Liver (tissue), 9 donors: ENCODE data around the gene COL26A1. TPM values are rescaled to one million over a fixed set of nuclear protein-coding genes. Genes with fewer than 3 reads are reported as not detected.

Experiments
- DNase-seq: peaks from one replicate; pipeline ENCODE4 v3.0.0-alpha.2; 2017; ENCODE audit warnings: low spot score
- H3K27ac ChIP-seq, 2 donors: one replicate each; pipeline ENCODE4 v1.7.0; 2013; ENCODE audit warnings: inconsistent platforms in 2 of 2, low read length in 2 of 2, control low read depth in 1 of 2, low read depth in 1 of 2, mild to moderate bottlenecking in 1 of 2
- H3K27me3 ChIP-seq, 4 donors: one replicate each; pipeline versions ENCODE4 v1.6.1 to v1.7.0; 2013; ENCODE audit warnings: low read length in 3 of 4, inconsistent platforms in 1 of 4, mild to moderate bottlenecking in 1 of 4, moderate library complexity in 1 of 4; ENCODE audit not compliant: control insufficient read depth in 4 of 4, insufficient read depth in 4 of 4
- H3K36me3 ChIP-seq, 4 donors: one replicate each; pipeline versions ENCODE4 v1.6.1 to v1.7.0; 2013; ENCODE audit warnings: low read length in 3 of 4, mild to moderate bottlenecking in 3 of 4, low read depth in 1 of 4, moderate library complexity in 1 of 4; ENCODE audit not compliant: control insufficient read depth in 4 of 4, insufficient read depth in 3 of 4
- H3K4me1 ChIP-seq, 4 donors: one replicate each; pipeline versions ENCODE4 v1.6.1 to v1.7.0; 2013; ENCODE audit warnings: low read length in 3 of 4, mild to moderate bottlenecking in 3 of 4, moderate library complexity in 1 of 4; ENCODE audit not compliant: control insufficient read depth in 4 of 4, insufficient read depth in 4 of 4
- H3K4me3 ChIP-seq, 3 donors: one replicate each; pipeline versions ENCODE4 v1.6.1 to v1.7.0; 2013; ENCODE audit warnings: low read length in 3 of 3, control low read depth in 1 of 3, low read depth in 1 of 3, mild to moderate bottlenecking in 1 of 3
- H3K9ac ChIP-seq, 2 donors: one replicate each; pipeline ENCODE4 v1.7.0; 2013; ENCODE audit warnings: low read length in 2 of 2, mild to moderate bottlenecking in 2 of 2, moderate library complexity in 2 of 2, control low read depth in 1 of 2, low read depth in 1 of 2
- H3K9me3 ChIP-seq, 4 donors: one replicate each; pipeline versions ENCODE4 v1.6.1 to v1.7.0; 2013; ENCODE audit warnings: low read length in 3 of 4; ENCODE audit not compliant: control insufficient read depth in 4 of 4
- EGR1 ChIP-seq, 2 donors: IDR thresholded peaks; 2 replicates each; pipeline ENCODE4 v1.6.1; 2016 to 2018; ENCODE audit warnings: antibody characterized with exemption in 2 of 2, low read depth in 2 of 2
- FOXA1 ChIP-seq: IDR thresholded peaks from 2 replicates; pipeline ENCODE4 v1.6.1; 2016; ENCODE audit warnings: antibody characterized with exemption
- FOXA2 ChIP-seq: IDR thresholded peaks from 2 replicates; pipeline ENCODE4 v1.6.1; 2016; ENCODE audit warnings: antibody characterized with exemption
- GABPA ChIP-seq, 2 donors: IDR thresholded peaks in 1 of 2; conservative IDR thresholded peaks in 1 of 2; 2 replicates each; pipeline ENCODE4 v1.6.1; 2016; ENCODE audit warnings: antibody characterized with exemption in 2 of 2, mild to moderate bottlenecking in 1 of 2, moderate library complexity in 1 of 2
- HNF4A ChIP-seq, 2 donors: conservative IDR thresholded peaks; 2 replicates each; pipeline ENCODE4 v1.6.1; 2016; ENCODE audit warnings: antibody characterized with exemption in 2 of 2, mild to moderate bottlenecking in 2 of 2
- HNF4G ChIP-seq: IDR thresholded peaks from 2 replicates; pipeline ENCODE4 v1.6.1; 2016; ENCODE audit warnings: antibody characterized with exemption
- JUND ChIP-seq, 2 donors: IDR thresholded peaks; 2 replicates each; pipeline ENCODE4 v1.6.1; 2016; ENCODE audit warnings: antibody characterized with exemption in 2 of 2
- NR2F2 ChIP-seq: IDR thresholded peaks from 2 replicates; pipeline ENCODE4 v1.6.1; 2016; ENCODE audit warnings: antibody characterized with exemption
- RAD21 ChIP-seq, 2 donors: IDR thresholded peaks; 2 replicates each; pipeline ENCODE4 v1.6.1; 2016; ENCODE audit warnings: antibody characterized with exemption in 2 of 2, mild to moderate bottlenecking in 2 of 2
- RXRA ChIP-seq, 2 donors: IDR thresholded peaks; 2 replicates each; pipeline ENCODE4 v1.6.1; 2017 to 2018; ENCODE audit warnings: antibody characterized with exemption in 2 of 2, mild to moderate bottlenecking in 1 of 2
- SP1 ChIP-seq: IDR thresholded peaks from 2 replicates; pipeline ENCODE4 v1.6.1; 2018; ENCODE audit warnings: antibody characterized with exemption, mild to moderate bottlenecking
- TAF1 ChIP-seq: conservative IDR thresholded peaks from 2 replicates; pipeline ENCODE4 v1.6.1; 2016; ENCODE audit warnings: antibody characterized with exemption, mild to moderate bottlenecking
- YY1 ChIP-seq: IDR thresholded peaks from 2 replicates; pipeline ENCODE4 v1.6.1; 2016; ENCODE audit warnings: antibody characterized with exemption, mild to moderate bottlenecking
- ZBTB33 ChIP-seq: IDR thresholded peaks from 2 replicates; pipeline ENCODE4 v1.6.1; 2016; ENCODE audit warnings: antibody characterized with exemption
- WGBS: extraction: QIAGEN DNeasy Blood & Tissue Kit; methylation state at CpG from one replicate; pipeline ENCODE4 v1.1.7; 2013; 5-methylcytosine and 5-hydroxymethylcytosine counted together
- polyA plus RNA-seq, 2 donors: library from polyadenylated mRNA; stranded (reverse) in 1 of 2; unstranded in 1 of 2; fragments of 200-250 nt in 1 of 2; fragments of >200 nt in 1 of 2; fragmentation: Nextera tagmentation in 1 of 2; extraction: Ambion mirVana in 1 of 2; gene quantifications; one replicate each; pipeline versions ENCODE4 v1.2.1 to v1.2.3, GENCODE V29; 2013 to 2015
- total RNA-seq, 2 donors: library from RNA; depleted of rRNA; stranded (reverse); fragments of >200 nt; gene quantifications; one replicate each; pipeline ENCODE4 v1.2.3, GENCODE V29; 2014
- TF ChIP-seq, protein P1 (sequence below): IDR thresholded peaks from 2 replicates; pipeline ENCODE4 v1.6.1; 2016; ENCODE audit warnings: antibody characterized with exemption
- TF ChIP-seq, protein P2 (sequence below): IDR thresholded peaks from 2 replicates; pipeline ENCODE4 v1.6.1; 2016; ENCODE audit warnings: antibody characterized with exemption, mild to moderate bottlenecking
- TF ChIP-seq, protein P3 (sequence below): IDR thresholded peaks from 2 replicates; pipeline ENCODE4 v1.6.1; 2016; ENCODE audit warnings: antibody characterized with exemption
- TF ChIP-seq, protein P4 (sequence below): fragments of 150-350 bp; IDR thresholded peaks from 2 replicates; pipeline ENCODE4 v1.5.1; 2017; ENCODE audit warnings: improper control_type of control experiment, low read depth, low read length; ENCODE audit not compliant: missing input control
- donor health status: healthy.
- donor health status: healthy.
- donor health status: healthy.
- donor health status: healthy.
- donor health status: healthy.

Gene COL26A1
- total and polyA plus RNA-seq, 4 donors, result 0.76 to 1.8 (median 0.96) TPM

- Histone ChIP-seq H3K36me3 (no peaks in the 10 kb centered on the region), H3K27ac (no peak overlapping the region), H3K9me3 (no peaks in the 10 kb centered on the region), H3K27me3 (peaks cover 0 to 2% (median 0%) of the 10 kb centered on the region in 4 donors), H3K4me1 (no peaks in the 10 kb centered on the region), H3K4me3 (no peak overlapping the region), H3K9ac (no peak overlapping the region)
- 85% methylated on average over 6 of the region's 6 CpGs for WGBS
- no peak for DNase-seq
- TF ChIP-seq ZBTB33 (no peak), HNF4G (no peak), RXRA (IDR thresholded peaks at IDR 0.05) (no peak), JUND (IDR thresholded peaks at IDR 0.05) (no peak), NR2F2 (no peak), SP1 (no peak), YY1 (no peak), HNF4A (conservative IDR thresholded peaks at IDR 0.05) (no peak), FOXA1 (no peak), RAD21 (IDR thresholded peaks at IDR 0.05) (no peak), FOXA2 (no peak), GABPA (IDR thresholded peaks at IDR 0.05 in 1 of 2, conservative IDR thresholded peaks at IDR 0.05 in 1 of 2) (no peak), TAF1 (no peak)
- TF ChIP-seq, protein P1, sequence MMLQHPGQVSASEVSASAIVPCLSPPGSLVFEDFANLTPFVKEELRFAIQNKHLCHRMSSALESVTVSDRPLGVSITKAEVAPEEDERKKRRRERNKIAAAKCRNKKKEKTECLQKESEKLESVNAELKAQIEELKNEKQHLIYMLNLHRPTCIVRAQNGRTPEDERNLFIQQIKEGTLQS, result no peak
- TF ChIP-seq, protein P2, sequence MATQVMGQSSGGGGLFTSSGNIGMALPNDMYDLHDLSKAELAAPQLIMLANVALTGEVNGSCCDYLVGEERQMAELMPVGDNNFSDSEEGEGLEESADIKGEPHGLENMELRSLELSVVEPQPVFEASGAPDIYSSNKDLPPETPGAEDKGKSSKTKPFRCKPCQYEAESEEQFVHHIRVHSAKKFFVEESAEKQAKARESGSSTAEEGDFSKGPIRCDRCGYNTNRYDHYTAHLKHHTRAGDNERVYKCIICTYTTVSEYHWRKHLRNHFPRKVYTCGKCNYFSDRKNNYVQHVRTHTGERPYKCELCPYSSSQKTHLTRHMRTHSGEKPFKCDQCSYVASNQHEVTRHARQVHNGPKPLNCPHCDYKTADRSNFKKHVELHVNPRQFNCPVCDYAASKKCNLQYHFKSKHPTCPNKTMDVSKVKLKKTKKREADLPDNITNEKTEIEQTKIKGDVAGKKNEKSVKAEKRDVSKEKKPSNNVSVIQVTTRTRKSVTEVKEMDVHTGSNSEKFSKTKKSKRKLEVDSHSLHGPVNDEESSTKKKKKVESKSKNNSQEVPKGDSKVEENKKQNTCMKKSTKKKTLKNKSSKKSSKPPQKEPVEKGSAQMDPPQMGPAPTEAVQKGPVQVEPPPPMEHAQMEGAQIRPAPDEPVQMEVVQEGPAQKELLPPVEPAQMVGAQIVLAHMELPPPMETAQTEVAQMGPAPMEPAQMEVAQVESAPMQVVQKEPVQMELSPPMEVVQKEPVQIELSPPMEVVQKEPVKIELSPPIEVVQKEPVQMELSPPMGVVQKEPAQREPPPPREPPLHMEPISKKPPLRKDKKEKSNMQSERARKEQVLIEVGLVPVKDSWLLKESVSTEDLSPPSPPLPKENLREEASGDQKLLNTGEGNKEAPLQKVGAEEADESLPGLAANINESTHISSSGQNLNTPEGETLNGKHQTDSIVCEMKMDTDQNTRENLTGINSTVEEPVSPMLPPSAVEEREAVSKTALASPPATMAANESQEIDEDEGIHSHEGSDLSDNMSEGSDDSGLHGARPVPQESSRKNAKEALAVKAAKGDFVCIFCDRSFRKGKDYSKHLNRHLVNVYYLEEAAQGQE, result no peak
- TF ChIP-seq, protein P3, sequence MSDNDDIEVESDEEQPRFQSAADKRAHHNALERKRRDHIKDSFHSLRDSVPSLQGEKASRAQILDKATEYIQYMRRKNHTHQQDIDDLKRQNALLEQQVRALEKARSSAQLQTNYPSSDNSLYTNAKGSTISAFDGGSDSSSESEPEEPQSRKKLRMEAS, result no peak
Observed at GRCh38 chr7:101593556-101593955, 230.9 kb downstream of the COL26A1 start.

GRCh38 chr7:101594790-101595189, 232.1 kb downstream of the COL26A1 start:
- H3K9ac ChIP-seq, result no peak overlapping the region
- WGBS, result 90% methylated on average over 3 of the region's 3 CpGs
- peaks cover 0 to 2% (median 0%) of the 10 kb centered on the region in 4 donors for H3K27me3 ChIP-seq
- no peak overlapping the region for H3K27ac ChIP-seq
- H3K4me3 ChIP-seq, result no peak overlapping the region
- no peak for TF ChIP-seq FOXA2
- no peak for TF ChIP-seq EGR1 (IDR thresholded peaks at IDR 0.05; ENCODE audit: low read depth in 2 of 2)
- TF ChIP-seq RAD21 (IDR thresholded peaks at IDR 0.05), result no peak
- TF ChIP-seq HNF4G, result no peak
- TF ChIP-seq, protein P4, sequence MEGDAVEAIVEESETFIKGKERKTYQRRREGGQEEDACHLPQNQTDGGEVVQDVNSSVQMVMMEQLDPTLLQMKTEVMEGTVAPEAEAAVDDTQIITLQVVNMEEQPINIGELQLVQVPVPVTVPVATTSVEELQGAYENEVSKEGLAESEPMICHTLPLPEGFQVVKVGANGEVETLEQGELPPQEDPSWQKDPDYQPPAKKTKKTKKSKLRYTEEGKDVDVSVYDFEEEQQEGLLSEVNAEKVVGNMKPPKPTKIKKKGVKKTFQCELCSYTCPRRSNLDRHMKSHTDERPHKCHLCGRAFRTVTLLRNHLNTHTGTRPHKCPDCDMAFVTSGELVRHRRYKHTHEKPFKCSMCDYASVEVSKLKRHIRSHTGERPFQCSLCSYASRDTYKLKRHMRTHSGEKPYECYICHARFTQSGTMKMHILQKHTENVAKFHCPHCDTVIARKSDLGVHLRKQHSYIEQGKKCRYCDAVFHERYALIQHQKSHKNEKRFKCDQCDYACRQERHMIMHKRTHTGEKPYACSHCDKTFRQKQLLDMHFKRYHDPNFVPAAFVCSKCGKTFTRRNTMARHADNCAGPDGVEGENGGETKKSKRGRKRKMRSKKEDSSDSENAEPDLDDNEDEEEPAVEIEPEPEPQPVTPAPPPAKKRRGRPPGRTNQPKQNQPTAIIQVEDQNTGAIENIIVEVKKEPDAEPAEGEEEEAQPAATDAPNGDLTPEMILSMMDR, result no peak
- no peaks in the 10 kb centered on the region for H3K36me3 ChIP-seq
- H3K9me3 ChIP-seq, result no peaks in the 10 kb centered on the region
- no peaks in the 10 kb centered on the region for H3K4me1 ChIP-seq
- DNase-seq, result no peak
